H1 (cell line): Measurements from ENCODE around the gene FBXW2. TPM values are rescaled to one million over a fixed set of nuclear protein-coding genes. Genes with fewer than 3 reads are reported as not detected.

Experiments
- CTCF ChIA-PET: fragments of 300-600 bp; sonication (Branson Sonifier 250); formaldehyde crosslinking; loops from one replicate; lab custom pipeline; 2021; ENCODE audit not compliant: partially characterized antibody; lab: Charles Lee
- POLR2A ChIA-PET: fragments of 300-600 bp; sonication (Branson Sonifier 250); formaldehyde crosslinking; loops from one replicate; lab custom pipeline; 2021; ENCODE audit warnings: inconsistent platforms; ENCODE audit not compliant: partially characterized antibody; lab: Charles Lee
- DNase-seq, 2 experiments: peaks; one replicate each; pipeline versions ENCODE4 v3.0.0 to v3.0.0-alpha.2; 2010 to 2022; ENCODE audit warnings: low spot score in 2 of 2, low read depth in 1 of 2, mixed read lengths in 1 of 2
- FAIRE-seq: peaks from 2 replicates; lab custom pipeline; 2011; peaks lifted over from hg19 to GRCh38; lab: Jason Lieb, UNC
- H2AFZ ChIP-seq: 2 replicates; pipeline ENCODE4 v1.8.1; 2012; ENCODE audit warnings: low read length, inconsistent platforms
- H2AK5ac ChIP-seq: 2 replicates; pipeline ENCODE4 v1.6.1; 2013; ENCODE audit warnings: low read depth, low read length
- H2BK120ac ChIP-seq: replicated peaks from 2 replicates; pipeline ENCODE3; 2013; ENCODE audit warnings: low read depth, low read length, inconsistent platforms
- H2BK12ac ChIP-seq: 2 replicates; pipeline ENCODE4 v1.6.1; 2013; ENCODE audit warnings: low read depth, low read length
- H2BK15ac ChIP-seq: 2 replicates; pipeline ENCODE4 v1.6.1; 2013; ENCODE audit warnings: low read length
- H2BK20ac ChIP-seq: 2 replicates; pipeline ENCODE4 v1.6.1; 2013; ENCODE audit warnings: low read length
- H2BK5ac ChIP-seq: 2 replicates; pipeline ENCODE4 v1.6.1; 2013; ENCODE audit warnings: low read depth, low read length
- H3K14ac ChIP-seq: 2 replicates; pipeline ENCODE4 v1.6.1; 2013; ENCODE audit warnings: inconsistent platforms; ENCODE audit not compliant: insufficient read length
- H3K18ac ChIP-seq: 2 replicates; pipeline ENCODE4 v1.6.1; 2013; ENCODE audit warnings: low read length; ENCODE audit errors: extremely low read depth
- H3K23ac ChIP-seq: 2 replicates; pipeline ENCODE4 v1.6.1; 2013; ENCODE audit warnings: inconsistent platforms; ENCODE audit not compliant: insufficient read length
- H3K23me2 ChIP-seq: 2 replicates; pipeline ENCODE4 v1.6.1; 2013; ENCODE audit warnings: low read depth, low read length
- H3K27ac ChIP-seq: 2 replicates; pipeline ENCODE4 v1.6.1; 2011; ENCODE audit warnings: low read depth, low read length, inconsistent platforms
- H3K27me3 ChIP-seq, 4 experiments: replicated peaks in 1 of 4; 1 replicate in 1 of 4; 2 replicates in 3 of 4; pipeline versions ENCODE4 v1.6.1 to v1.8.1; 2011 to 2013; ENCODE audit warnings: low read length in 3 of 4, mild to moderate bottlenecking in 3 of 4, inconsistent platforms in 2 of 4, mixed read lengths in 2 of 4, moderate library complexity in 1 of 4; ENCODE audit not compliant: control insufficient read depth in 3 of 4, insufficient read depth in 3 of 4; ENCODE audit errors: extremely low read depth in 1 of 4
- H3K36me3 ChIP-seq, 4 experiments: 2 replicates each; pipeline versions ENCODE4 v1.6.1 to v1.8.1; 2011 to 2013; ENCODE audit warnings: mild to moderate bottlenecking in 4 of 4, low read length in 3 of 4, moderate library complexity in 2 of 4, control low read depth in 1 of 4, inconsistent platforms in 1 of 4; ENCODE audit not compliant: insufficient read depth in 4 of 4, control insufficient read depth in 2 of 4
- H3K4ac ChIP-seq: replicated peaks from 2 replicates; pipeline ENCODE3; 2013; ENCODE audit warnings: low read length, low read depth, mixed read lengths, inconsistent platforms; ENCODE audit not compliant: insufficient read length
- H3K4me1 ChIP-seq, 4 experiments: replicated peaks in 1 of 4; 1 replicate in 1 of 4; 2 replicates in 3 of 4; pipeline versions ENCODE4 v1.6.1 to v1.8.1; 2011 to 2013; ENCODE audit warnings: low read length in 3 of 4, inconsistent platforms in 2 of 4, mixed read lengths in 1 of 4; ENCODE audit not compliant: insufficient read depth in 4 of 4, control insufficient read depth in 3 of 4
- H3K4me2 ChIP-seq, 2 experiments: 2 replicates each; pipeline versions ENCODE4 v1.6.1 to v1.8.1; 2011 to 2013; ENCODE audit warnings: low read depth in 2 of 2, low read length in 2 of 2, control low read depth in 1 of 2, inconsistent platforms in 1 of 2, mild to moderate bottlenecking in 1 of 2; ENCODE audit not compliant: insufficient read depth in 1 of 2
- H3K4me3 ChIP-seq, 4 experiments: fragments of 200-600, 300-600 bp in 1 of 4; sonication (generic), shearing (Covaris generic), sonication (Bioruptor Twin) in 1 of 4; 2 replicates each; pipeline versions ENCODE4 v1.5.1 to v1.8.1; 2011 to 2016; ENCODE audit warnings: low read length in 4 of 4, low read depth in 3 of 4, control low read depth in 2 of 4, inconsistent platforms in 2 of 4, mild to moderate bottlenecking in 2 of 4, mixed read lengths in 1 of 4, moderate library complexity in 1 of 4; ENCODE audit not compliant: insufficient read depth in 2 of 4; ENCODE audit errors: extremely low read depth in 1 of 4
- H3K56ac ChIP-seq: replicated peaks from 2 replicates; pipeline ENCODE3; 2013; ENCODE audit warnings: low read depth, mild to moderate bottlenecking, mixed read lengths, low read length, inconsistent platforms; ENCODE audit not compliant: insufficient read length
- H3K79me1 ChIP-seq: 2 replicates; pipeline ENCODE4 v1.6.1; 2013; ENCODE audit warnings: low read depth, low read length, control low read depth
- H3K79me2 ChIP-seq, 2 experiments: 2 replicates each; pipeline versions ENCODE4 v1.6.1 to v1.8.1; 2012 to 2013; ENCODE audit warnings: low read length in 2 of 2, mild to moderate bottlenecking in 2 of 2, inconsistent platforms in 1 of 2; ENCODE audit not compliant: insufficient read depth in 2 of 2, control insufficient read depth in 1 of 2
- H3K9ac ChIP-seq, 4 experiments: replicated peaks in 1 of 4; 1 replicate in 1 of 4; 2 replicates in 3 of 4; pipeline versions ENCODE4 v1.6.1 to v1.8.1; 2011 to 2013; ENCODE audit warnings: low read depth in 3 of 4, low read length in 3 of 4, control low read depth in 2 of 4, mild to moderate bottlenecking in 2 of 4, moderate library complexity in 2 of 4, inconsistent platforms in 1 of 4; ENCODE audit errors: extremely low read depth in 1 of 4
- H3K9me3 ChIP-seq, 2 experiments: 2 replicates each; pipeline versions ENCODE4 v1.6.1 to v1.8.1; 2012 to 2013; ENCODE audit warnings: mild to moderate bottlenecking in 2 of 2, moderate library complexity in 2 of 2, control low read depth in 1 of 2, inconsistent platforms in 1 of 2, low read depth in 1 of 2, low read length in 1 of 2, mixed read lengths in 1 of 2; ENCODE audit not compliant: insufficient read depth in 2 of 2
- H4K20me1 ChIP-seq, 2 experiments: replicated peaks in 1 of 2; 2 replicates each; pipeline versions ENCODE3 to v1.8.1; 2011 to 2013; ENCODE audit warnings: inconsistent platforms in 2 of 2, low read length in 2 of 2, mild to moderate bottlenecking in 1 of 2; ENCODE audit not compliant: insufficient read depth in 2 of 2, control insufficient read depth in 1 of 2
- H4K5ac ChIP-seq: 2 replicates; pipeline ENCODE4 v1.6.1; 2013; ENCODE audit warnings: low read length, low read depth, mixed read lengths, inconsistent platforms; ENCODE audit not compliant: insufficient read length
- H4K8ac ChIP-seq: 2 replicates; pipeline ENCODE4 v1.8.0; 2013; ENCODE audit warnings: mild to moderate bottlenecking, moderate library complexity, low read length, inconsistent platforms; ENCODE audit not compliant: insufficient read depth; ENCODE audit errors: extremely low read depth
- H4K91ac ChIP-seq: replicated peaks from 2 replicates; pipeline ENCODE3; 2013; ENCODE audit warnings: low read length, mixed read lengths, inconsistent platforms; ENCODE audit not compliant: insufficient read length
- CBX8 ChIP-seq: fragments of 300-800, 300-1000 bp; sonication (generic); IDR thresholded peaks from 2 replicates; pipeline ENCODE4 v1.7.1; 2016; ENCODE audit warnings: low read depth, low read length, borderline replicate concordance
- CHD1 ChIP-seq: IDR thresholded peaks from 2 replicates; pipeline ENCODE4 v1.6.1; 2012; ENCODE audit warnings: low read depth, low read length, improper control_type of control experiment
- CREB1 ChIP-seq: IDR thresholded peaks from 2 replicates; pipeline ENCODE4 v1.6.1; 2012; ENCODE audit warnings: inconsistent platforms
- EP300 ChIP-seq, 2 experiments: IDR thresholded peaks; 1 replicate in 1 of 2; 2 replicates in 1 of 2; pipeline ENCODE4 v1.6.1; 2011 to 2012; ENCODE audit warnings: low read depth in 2 of 2, low read length in 2 of 2, mild to moderate bottlenecking in 2 of 2, borderline replicate concordance in 1 of 2, inconsistent platforms in 1 of 2, moderate library complexity in 1 of 2
- HDAC6 ChIP-seq: IDR thresholded peaks from one replicate; pipeline ENCODE4 v1.7.1; 2012; ENCODE audit warnings: low read depth, mild to moderate bottlenecking, inconsistent platforms, low read length, moderate library complexity
- NANOG ChIP-seq: IDR thresholded peaks from 2 replicates; pipeline ENCODE4 v1.6.1; 2011; ENCODE audit warnings: low read length, low read depth, mild to moderate bottlenecking, inconsistent platforms; ENCODE audit not compliant: insufficient read depth, poor library complexity, severe bottlenecking
- RBBP5 ChIP-seq: IDR thresholded peaks from 2 replicates; pipeline ENCODE4 v1.7.1; 2012; ENCODE audit warnings: low read depth, mild to moderate bottlenecking, inconsistent platforms, low read length, moderate library complexity, borderline replicate concordance
- RNF2 ChIP-seq: fragments of 200-900, 300-1000 bp; sonication (generic); IDR thresholded peaks from 2 replicates; pipeline ENCODE4 v1.7.1; 2016; ENCODE audit warnings: borderline replicate concordance, low read depth, mild to moderate bottlenecking, antibody characterized with exemption, low read length; ENCODE audit not compliant: poor library complexity, severe bottlenecking; ENCODE audit errors: missing control alignments
- SUZ12 ChIP-seq: fragments of 200-600 bp; sonication (generic); IDR thresholded peaks from 2 replicates; pipeline ENCODE4 v1.6.1; 2012; ENCODE audit warnings: mild to moderate bottlenecking, inconsistent platforms, low read length, moderate library complexity, mixed read lengths
- TAF7 ChIP-seq: optimal IDR thresholded peaks from 2 replicates; pipeline ENCODE3; 2011; ENCODE audit warnings: low read depth, mild to moderate bottlenecking, inconsistent platforms, low read length, moderate library complexity, borderline replicate concordance
- TBP ChIP-seq: IDR thresholded peaks from 2 replicates; pipeline ENCODE4 v1.6.1; 2011; ENCODE audit warnings: low read depth, low read length, improper control_type of control experiment
- ZNF274 ChIP-seq: IDR thresholded peaks from 2 replicates; pipeline ENCODE4 v1.7.0; 2012; ENCODE audit warnings: low read length, borderline replicate concordance; ENCODE audit errors: extremely low read depth
- WGBS, 2 experiments: shearing (Covaris generic) in 1 of 2; methylation state at CpG; one replicate each; pipeline versions ENCODE4 v1.1.6 to v1.1.7; 2013 to 2015; ENCODE audit warnings: low lambda C conversion rate in 2 of 2, mixed read lengths in 2 of 2, inconsistent platforms in 1 of 2, low coverage in 1 of 2, missing lambda C conversion rate in 1 of 2; ENCODE audit not compliant: insufficient replicate concordance in 2 of 2, insufficient coverage in 1 of 2, insufficient read length in 1 of 2; ENCODE audit errors: extremely low coverage in 1 of 2, missing lambda C conversion rate in 1 of 2; 5-methylcytosine and 5-hydroxymethylcytosine counted together
- polyA plus RNA-seq, 7 experiments: library from polyadenylated mRNA; depleted of rRNA in 3 of 7; stranded (reverse) in 5 of 7; unstranded in 2 of 7; fragments of >200 nt in 5 of 7; fragments of 200-250 nt in 2 of 7; gene quantifications; 1 replicate in 5 of 7; 2 replicates in 1 of 7; 4 replicates in 1 of 7; pipeline versions ENCODE4 v1.2.1 to v1.2.3, GENCODE V29; 2011 to 2013; ENCODE audit warnings: missing spikeins in 2 of 7, mixed read lengths in 2 of 7
- total RNA-seq: library from RNA; stranded (reverse); fragmentation: NEBNext Ultra II Directional; extraction: Animal tissue kit (Norgen Biotek cat#: 25700); gene quantifications from 2 replicates; pipeline ENCODE4 v1.2.1, GENCODE V29; 2021
- TF ChIP-seq, protein P1 (sequence below): IDR thresholded peaks from 2 replicates; pipeline ENCODE4 v1.6.1; 2012; ENCODE audit warnings: inconsistent platforms

Gene FBXW2
- total and polyA plus RNA-seq, 2 of the 8 experiments (the other 6 are each of a cell fraction or from before 2014, with no cell fraction given): 19.2 to 65.3 TPM

DNA sequence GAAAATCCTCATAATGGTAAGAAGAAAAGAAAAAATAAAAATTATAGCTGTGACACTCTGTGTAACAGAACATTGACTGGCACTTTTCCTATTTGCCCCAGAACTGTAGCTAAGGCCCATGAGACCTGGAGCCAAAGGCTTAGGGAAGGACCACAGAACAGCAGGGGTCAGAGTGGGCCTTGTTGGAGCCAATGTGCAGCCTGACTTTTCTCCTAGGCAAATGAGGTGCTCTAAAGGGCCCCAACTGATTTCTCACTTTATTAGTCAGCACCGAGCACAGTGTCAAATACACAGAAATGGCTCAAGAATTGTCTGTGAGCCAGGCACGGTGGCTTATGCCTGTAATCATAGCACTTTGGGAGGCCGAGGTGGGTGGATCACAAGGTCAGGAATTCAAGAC, 74.9 kb downstream of the FBXW2 start:
- Histone ChIP-seq H3K36me3 (no peaks in the 10 kb centered on the region), H3K4me3 (no peak overlapping the region), H4K91ac (no peak overlapping the region), H2AFZ (no peak overlapping the region), H3K14ac (no peak overlapping the region), H2BK120ac (no peak overlapping the region), H3K27me3 (peaks cover 1 to 6% (median 6%) of the 10 kb centered on the region in 4 experiments; a peak in 6 of 7 replicates), H3K18ac (no peak overlapping the region), H2AK5ac (no peak overlapping the region), H3K23me2 (peaks cover 13% of the 10 kb centered on the region; the same call in 1 of the 2 replicates), H2BK5ac (no peak overlapping the region), H3K4me1 (peaks cover 0 to 9% (median 8%) of the 10 kb centered on the region in 4 experiments; a peak in 4 of 7 replicates), H3K27ac (no peak overlapping the region), H3K79me1 (no peaks in the 10 kb centered on the region), H2BK12ac (no peak overlapping the region), H4K20me1 (no peaks in the 10 kb centered on the region), H3K4ac (no peak overlapping the region), H2BK20ac (no peak overlapping the region), H4K8ac (no peak overlapping the region), H3K9ac (no peak overlapping the region), H3K56ac (no peak overlapping the region), H3K9me3 (no peaks in the 10 kb centered on the region), H3K23ac (no peak overlapping the region), H3K79me2 (no peaks in the 10 kb centered on the region), H4K5ac (no peak overlapping the region), H3K4me2 (no peak overlapping the region), H2BK15ac (no peak overlapping the region)
- POLR2A ChIA-PET: interaction anchor here (0.6 kb wide), 1 partner anchor 112 kb away, joined by 5 read pairs; no protein-coding TSS in a partner anchor
- FAIRE-seq: no peak
- no peak for DNase-seq
- CTCF ChIA-PET: interaction anchor here (0.5 to 2.0 kb wide), 6 partner anchors 9 to 97 kb away, joined by 3 to 16 read pairs (median 4); no protein-coding TSS in a partner anchor
- 75% methylated on average over 2 of the region's 3 CpGs; no CpG with 5 or more reads in 1 of the 2 experiments for WGBS, 2 experiments
- TF ChIP-seq RBBP5 (no peak), NANOG (no peak), CHD1 (no peak), TAF7 (no peak), SUZ12 (no peak), CBX8 (no peak), EP300 (IDR thresholded peaks at IDR 0.05; ENCODE audit: borderline replicate concordance in 1 of 2, low read depth in 2 of 2, low read length in 2 of 2) (no peak), ZNF274 (no peak), CREB1 (no peak), TBP (no peak), HDAC6 (no peak), RNF2 (no peak)
- TF ChIP-seq, protein P1, sequence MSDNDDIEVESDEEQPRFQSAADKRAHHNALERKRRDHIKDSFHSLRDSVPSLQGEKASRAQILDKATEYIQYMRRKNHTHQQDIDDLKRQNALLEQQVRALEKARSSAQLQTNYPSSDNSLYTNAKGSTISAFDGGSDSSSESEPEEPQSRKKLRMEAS: no peak
